Astrocyte (in vitro differentiated cells and primary cell): ENCODE results near the gene RELN. TPM values are rescaled to one million over a fixed set of nuclear protein-coding genes. Genes with fewer than 3 reads are reported as not detected.

Source experiments
- DNase-seq: peaks from one replicate; pipeline ENCODE4 v3.0.0-alpha.2; 2010; ENCODE audit warnings: low read depth
- FAIRE-seq: peaks from 2 replicates; lab custom pipeline; 2011; peaks lifted over from hg19 to GRCh38; lab: Jason Lieb, UNC
- H2AFZ ChIP-seq: 2 replicates; pipeline ENCODE4 v1.6.0; 2012; ENCODE audit warnings: low read depth, low read length, inconsistent platforms
- H3K27ac ChIP-seq: 2 replicates; pipeline ENCODE4 v1.5.1; 2011; ENCODE audit warnings: low read depth, low read length, inconsistent platforms
- H3K27me3 ChIP-seq: 2 replicates; pipeline ENCODE4 v1.6.0; 2011; ENCODE audit warnings: low read length, inconsistent platforms; ENCODE audit not compliant: insufficient read depth
- H3K36me3 ChIP-seq: 2 replicates; pipeline ENCODE4 v1.5.1; 2011; ENCODE audit warnings: low read length, inconsistent platforms; ENCODE audit not compliant: insufficient read depth
- H3K4me1 ChIP-seq: 2 replicates; pipeline ENCODE4 v1.5.1; 2011; ENCODE audit warnings: low read length, inconsistent platforms; ENCODE audit not compliant: insufficient read depth
- H3K4me2 ChIP-seq: 2 replicates; pipeline ENCODE4 v1.6.0; 2012; ENCODE audit warnings: low read length, inconsistent platforms
- H3K4me3 ChIP-seq: 2 replicates; pipeline ENCODE4 v1.5.1; 2011; ENCODE audit warnings: low read depth, mild to moderate bottlenecking, low read length, inconsistent platforms; ENCODE audit not compliant: insufficient read depth
- H3K79me2 ChIP-seq: 2 replicates; pipeline ENCODE4 v1.6.0; 2012; ENCODE audit warnings: mild to moderate bottlenecking, low read length, inconsistent platforms; ENCODE audit not compliant: insufficient read depth
- H3K9ac ChIP-seq: 2 replicates; pipeline ENCODE4 v1.6.0; 2012; ENCODE audit warnings: mild to moderate bottlenecking, low read length, inconsistent platforms
- H3K9me3 ChIP-seq: 2 replicates; pipeline ENCODE4 v1.5.1; 2012; ENCODE audit warnings: low read depth, mild to moderate bottlenecking, low read length, inconsistent platforms; ENCODE audit not compliant: insufficient read depth
- H4K20me1 ChIP-seq: 2 replicates; pipeline ENCODE4 v1.6.0; 2012; ENCODE audit warnings: low read length, inconsistent platforms; ENCODE audit not compliant: insufficient read depth
- H3K27ac Mint-ChIP-seq: one replicate; pipeline ENCODE4 v1.8.0; 2021; ENCODE audit warnings: mild to moderate bottlenecking, mixed read lengths; ENCODE audit not compliant: unreplicated experiment
- H3K27me3 Mint-ChIP-seq: one replicate; pipeline ENCODE4 v1.8.0; 2021; ENCODE audit warnings: low read depth, mixed read lengths; ENCODE audit not compliant: unreplicated experiment
- H3K36me3 Mint-ChIP-seq: one replicate; pipeline ENCODE4 v1.8.0; 2021; ENCODE audit warnings: low read depth, mixed read lengths; ENCODE audit not compliant: unreplicated experiment
- H3K4me1 Mint-ChIP-seq: one replicate; pipeline ENCODE4 v1.8.0; 2021; ENCODE audit warnings: low read depth, mixed read lengths; ENCODE audit not compliant: unreplicated experiment
- H3K4me3 Mint-ChIP-seq: one replicate; pipeline ENCODE4 v1.8.0; 2021; ENCODE audit warnings: mild to moderate bottlenecking, moderate library complexity, mixed read lengths; ENCODE audit not compliant: unreplicated experiment
- H3K9me3 Mint-ChIP-seq: one replicate; pipeline ENCODE4 v1.8.0; 2021; ENCODE audit warnings: mild to moderate bottlenecking, mixed read lengths; ENCODE audit not compliant: unreplicated experiment
- CTCF ChIP-seq: IDR thresholded peaks from 2 replicates; pipeline ENCODE4 v1.5.1; 2011; ENCODE audit warnings: low read depth, mild to moderate bottlenecking, inconsistent platforms, low read length, moderate library complexity; ENCODE audit not compliant: insufficient read depth
- EZH2 ChIP-seq: IDR thresholded peaks from 2 replicates; pipeline ENCODE4 v1.6.1; 2012; ENCODE audit warnings: mild to moderate bottlenecking, low read length, inconsistent platforms; ENCODE audit not compliant: insufficient read depth
- total RNA-seq: library from RNA; stranded (reverse); gene quantifications from 2 replicates; pipeline ENCODE4 v1.2.1, GENCODE V29; 2021

Gene RELN
- total RNA-seq, 1 donor from 2014 or later = 0.98 TPM

- H3K9ac ChIP-seq = no peak overlapping the region
- no peaks in the 10 kb centered on the region for H3K9me3 ChIP-seq
- H4K20me1 ChIP-seq = no peaks in the 10 kb centered on the region
- H3K4me2 ChIP-seq = no peak overlapping the region
- no peaks in the 10 kb centered on the region for H3K36me3 ChIP-seq
- no peaks in the 10 kb centered on the region for H3K4me1 ChIP-seq
- H3K27me3 Mint-ChIP-seq = peaks cover 16% of the 10 kb centered on the region
- H3K36me3 Mint-ChIP-seq = no peaks in the 10 kb centered on the region
- peaks cover 4% of the 10 kb centered on the region for H3K9me3 Mint-ChIP-seq
- H2AFZ ChIP-seq = no peak overlapping the region
- no peak overlapping the region for H3K4me3 Mint-ChIP-seq
- DNase-seq (no peak), FAIRE-seq (no peak)
- H3K4me3 ChIP-seq = no peak overlapping the region
- H3K27ac Mint-ChIP-seq = no peak overlapping the region
- no peak overlapping the region for H3K27ac ChIP-seq
- no peaks in the 10 kb centered on the region for H3K4me1 Mint-ChIP-seq
- H3K27me3 ChIP-seq = no peaks in the 10 kb centered on the region
- no peak for TF ChIP-seq CTCF
- no peak for TF ChIP-seq EZH2
- H3K79me2 ChIP-seq = no peaks in the 10 kb centered on the region
These were observed 94.5 kb downstream of the RELN start for GRCh38 chr7:103894656-103895596.

GRCh38 chr7:103893350-103893749 is 96.1 kb downstream of the RELN start:
- Histone ChIP-seq H3K27me3 (no peaks in the 10 kb centered on the region), H3K27ac (no peak overlapping the region), H3K9ac (no peak overlapping the region), H3K36me3 (no peaks in the 10 kb centered on the region), H4K20me1 (no peaks in the 10 kb centered on the region), H3K79me2 (no peaks in the 10 kb centered on the region), H3K9me3 (no peaks in the 10 kb centered on the region), H3K4me1 (no peaks in the 10 kb centered on the region), H3K4me2 (no peak overlapping the region), H2AFZ (no peak overlapping the region), H3K4me3 (no peak overlapping the region)
- Mint-ChIP-seq H3K4me1 (no peaks in the 10 kb centered on the region), H3K27ac (no peak overlapping the region), H3K27me3 (peaks cover 21% of the 10 kb centered on the region), H3K9me3 (no peaks in the 10 kb centered on the region), H3K36me3 (no peaks in the 10 kb centered on the region), H3K4me3 (no peak overlapping the region)
- FAIRE-seq (no peak), DNase-seq (no peak)
- TF ChIP-seq EZH2 (no peak), CTCF (no peak)

- FAIRE-seq (no peak), DNase-seq (no peak)
- no peak overlapping the region for H3K9ac ChIP-seq
- H3K79me2 ChIP-seq = no peaks in the 10 kb centered on the region
- no peak overlapping the region for H3K27ac ChIP-seq
- Mint-ChIP-seq H3K36me3 (no peaks in the 10 kb centered on the region), H3K4me3 (no peak overlapping the region), H3K9me3 (peaks cover 2% of the 10 kb centered on the region), H3K27ac (no peak overlapping the region), H3K4me1 (peaks cover 6% of the 10 kb centered on the region), H3K27me3 (peaks cover 21% of the 10 kb centered on the region)
- no peaks in the 10 kb centered on the region for H4K20me1 ChIP-seq
- H3K4me2 ChIP-seq = no peak overlapping the region
- H3K27me3 ChIP-seq = no peaks in the 10 kb centered on the region
- no peaks in the 10 kb centered on the region for H3K36me3 ChIP-seq
- H3K9me3 ChIP-seq = no peaks in the 10 kb centered on the region
- TF ChIP-seq CTCF (no peak), EZH2 (no peak)
- H3K4me1 ChIP-seq = no peaks in the 10 kb centered on the region
- H3K4me3 ChIP-seq = no peak overlapping the region
- no peak overlapping the region for H2AFZ ChIP-seq
These were observed 100.0 kb downstream of the RELN start for GRCh38 chr7:103889451-103889850.
